Stimulated activated naive CD8-positive, alpha-beta T cell treated with anti-CD3 and anti-CD28 coated beads, Interleukin-15, amount 100 ng/mL, for 72 hours (primary cell): ENCODE results near the gene ZNF217.
"Not testable (repeated sequence)": the region's sequence is repeated elsewhere in the genome, so short reads cannot be mapped to it uniquely, and the experiment has no call there.

Experiments used
- ATAC-seq: fragments of 150-1000 bp; cut with Tn5 transposase; 2 replicates; pipeline ENCODE4 v1.10.0; 2021; ENCODE audit warnings: mild to moderate bottlenecking, moderate library complexity
- DNase-seq, 2 donors: peaks; one replicate each; pipeline ENCODE4 v3.0.0; 2021 to 2022
- H3K27ac Mint-ChIP-seq, 2 donors: one replicate each; pipeline ENCODE4 v1.8.0; 2022; ENCODE audit warnings: mild to moderate bottlenecking in 2 of 2, mixed read lengths in 2 of 2, moderate library complexity in 2 of 2
- H3K27me3 Mint-ChIP-seq: one replicate; pipeline ENCODE4 v1.8.0; 2022; ENCODE audit warnings: mixed read lengths
- H3K4me1 Mint-ChIP-seq: one replicate; pipeline ENCODE4 v1.8.0; 2022; ENCODE audit warnings: mild to moderate bottlenecking, mixed read lengths
- H3K4me3 Mint-ChIP-seq, 2 donors: one replicate each; pipeline ENCODE4 v1.8.0; 2022; ENCODE audit warnings: mild to moderate bottlenecking in 2 of 2, mixed read lengths in 2 of 2, moderate library complexity in 1 of 2
- H3K9me3 Mint-ChIP-seq, 2 donors: one replicate each; pipeline ENCODE4 v1.8.0; 2022; ENCODE audit warnings: mixed read lengths in 2 of 2

Gene ZNF217

DNA sequence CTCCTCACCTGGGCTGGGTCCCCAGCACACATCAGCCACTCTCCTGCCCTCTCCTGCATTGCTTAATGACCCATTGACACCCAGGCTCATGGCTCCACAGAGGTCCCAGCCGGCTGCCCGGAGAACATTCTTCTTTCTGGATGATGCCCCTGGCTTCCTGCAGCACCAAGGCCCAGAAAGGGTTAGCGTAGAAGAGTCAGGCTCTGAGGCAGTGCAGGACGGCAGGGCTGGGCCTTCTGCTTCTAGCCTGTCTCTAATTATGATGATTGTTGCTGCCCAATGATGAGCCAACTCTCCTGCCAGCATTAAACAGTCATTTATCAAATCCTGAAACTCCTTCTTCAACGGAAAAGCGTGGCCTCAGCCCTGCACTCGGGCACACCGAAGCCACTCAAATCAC lies 66.4 kb downstream of the ZNF217 start:
- no peak for DNase-seq
- no peaks in the 10 kb centered on the region for H3K9me3 Mint-ChIP-seq
- H3K27me3 Mint-ChIP-seq: no peaks in the 10 kb centered on the region
- no peak overlapping the region for H3K27ac Mint-ChIP-seq
- no peak for ATAC-seq
- H3K4me1 Mint-ChIP-seq: no peaks in the 10 kb centered on the region
- H3K4me3 Mint-ChIP-seq: no peak overlapping the region

DNA sequence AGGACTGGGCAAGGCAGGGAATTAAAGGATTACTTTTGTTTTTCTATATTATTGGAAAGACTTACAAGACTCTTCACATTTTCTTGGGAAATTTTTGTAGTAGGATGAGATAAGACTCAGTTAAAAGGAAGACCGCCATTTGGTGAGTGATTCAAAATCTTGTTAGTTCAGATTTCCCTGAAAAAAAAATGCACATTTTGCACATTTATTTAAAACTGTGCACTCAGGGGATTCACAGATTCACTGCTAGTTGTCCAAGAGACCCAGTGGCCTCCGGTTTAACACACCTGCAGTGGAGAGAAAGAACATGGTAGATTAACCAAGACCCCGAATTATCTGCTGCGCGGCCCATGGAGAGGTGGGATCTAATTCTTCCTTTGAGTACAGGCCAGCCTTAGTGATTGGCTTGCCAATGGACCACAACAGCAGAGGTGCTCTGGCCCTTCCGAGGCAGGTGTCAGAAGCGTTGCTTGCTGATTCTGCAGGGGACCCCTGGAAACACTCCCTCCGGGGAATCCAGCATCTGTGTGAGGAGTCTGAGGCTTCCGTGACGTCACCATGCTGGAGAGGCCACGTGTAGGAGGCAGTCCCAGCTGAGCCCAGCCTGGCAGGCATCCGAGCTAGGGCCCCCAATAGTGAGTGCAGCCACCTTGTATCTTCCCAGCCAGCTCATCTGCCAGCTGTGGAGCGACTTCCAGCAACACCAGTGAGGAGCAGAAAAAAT lies 68.9 kb downstream of the ZNF217 start:
- Mint-ChIP-seq H3K9me3 (no peaks in the 10 kb centered on the region), H3K27me3 (no peaks in the 10 kb centered on the region), H3K27ac (no peak overlapping the region), H3K4me1 (no peaks in the 10 kb centered on the region), H3K4me3 (no peak overlapping the region)
- no peak for DNase-seq
- no peak for ATAC-seq

DNA sequence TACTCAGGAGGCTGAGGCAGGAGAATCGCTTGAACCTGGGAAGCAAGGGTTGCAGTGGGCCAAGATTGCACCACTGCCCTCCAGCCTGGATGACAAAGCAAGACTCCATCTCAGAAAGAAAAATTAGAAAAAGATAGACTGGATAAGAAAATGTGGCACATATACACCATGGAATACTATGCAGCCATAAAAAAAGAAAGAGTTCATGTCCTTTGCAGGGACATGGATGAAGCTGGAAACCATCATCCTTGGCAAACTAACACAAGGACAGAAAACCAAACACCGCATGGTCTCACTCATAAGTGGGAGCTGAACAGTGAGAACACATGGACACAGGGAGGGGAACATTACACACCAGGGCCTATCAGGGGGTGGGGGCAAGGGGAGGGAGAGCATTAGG lies 70.0 kb downstream of the ZNF217 start:
- H3K27ac Mint-ChIP-seq, H3K9me3 Mint-ChIP-seq, H3K4me1 Mint-ChIP-seq, ATAC-seq, DNase-seq, H3K4me3 Mint-ChIP-seq, H3K27me3 Mint-ChIP-seq: not testable (repeated sequence)

DNA sequence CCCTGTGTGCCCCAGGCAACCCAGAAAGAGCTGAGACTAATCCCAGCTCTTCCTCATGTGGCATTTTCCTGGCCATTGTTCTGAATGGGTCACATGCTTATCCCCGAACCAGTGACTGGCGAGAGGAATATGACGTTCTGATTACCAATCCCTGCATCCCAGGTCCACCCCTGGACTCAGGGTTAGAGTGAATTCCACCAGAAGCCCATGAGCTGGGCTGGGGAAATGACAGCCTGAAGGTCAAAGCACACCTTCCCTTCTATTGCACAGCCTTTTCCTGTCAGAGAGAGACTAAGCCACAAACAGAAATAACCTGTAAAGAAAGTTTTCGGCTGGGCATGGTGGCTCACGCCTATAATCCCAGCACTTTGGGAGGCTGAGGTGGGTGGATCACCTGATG lies 70.9 kb downstream of the ZNF217 start:
- Mint-ChIP-seq H3K9me3 (no peaks in the 10 kb centered on the region), H3K27ac (no peak overlapping the region), H3K4me3 (no peak overlapping the region), H3K27me3 (no peaks in the 10 kb centered on the region), H3K4me1 (no peaks in the 10 kb centered on the region)
- ATAC-seq: no peak
- DNase-seq: no peak

DNA sequence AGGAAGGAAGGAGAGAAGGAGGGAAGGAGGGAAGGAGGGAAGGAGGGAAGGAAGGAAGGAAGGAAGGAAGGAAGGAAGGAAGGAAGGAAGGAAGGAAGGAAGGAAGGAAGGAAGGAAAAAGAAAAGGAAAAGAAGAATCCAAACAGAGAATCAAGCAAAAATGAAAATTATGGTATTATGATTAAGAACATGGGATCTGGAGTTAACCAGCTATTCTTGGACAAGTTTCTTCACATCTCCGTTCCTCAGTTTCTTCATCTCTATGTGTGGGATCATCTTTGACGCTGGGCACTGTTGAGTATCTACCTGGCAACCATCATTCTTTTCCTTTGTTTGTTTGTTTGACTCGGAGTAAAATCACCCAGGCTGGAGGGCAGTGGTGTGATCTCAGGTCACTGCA lies 71.6 kb downstream of the ZNF217 start:
- DNase-seq (no peak), ATAC-seq (no peak)
- H3K4me3 Mint-ChIP-seq: no peak overlapping the region
- no peaks in the 10 kb centered on the region for H3K4me1 Mint-ChIP-seq
- H3K27me3 Mint-ChIP-seq: no peaks in the 10 kb centered on the region
- no peak overlapping the region for H3K27ac Mint-ChIP-seq
- H3K9me3 Mint-ChIP-seq: no peaks in the 10 kb centered on the region

DNA sequence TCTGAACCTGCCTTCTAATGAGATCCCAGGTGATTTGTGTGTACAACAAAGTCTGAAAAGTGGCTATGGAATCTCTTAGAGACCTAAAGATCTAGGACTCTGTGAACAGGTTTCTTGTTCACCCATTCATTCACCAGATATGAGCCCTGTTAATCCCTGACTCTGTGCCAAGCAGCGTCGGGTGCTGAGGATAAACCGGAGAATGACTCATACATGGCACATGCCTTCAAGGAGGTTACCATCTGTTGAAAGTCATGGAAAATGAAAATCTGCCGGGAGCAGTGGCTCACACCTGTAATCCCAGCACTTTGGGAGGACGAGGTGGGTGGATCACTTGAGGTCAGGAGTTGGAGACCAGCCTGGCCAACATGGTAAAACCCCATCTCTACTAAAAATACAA lies 72.2 kb downstream of the ZNF217 start:
- not testable (repeated sequence) for ATAC-seq, DNase-seq, H3K4me3 Mint-ChIP-seq, H3K4me1 Mint-ChIP-seq, H3K27me3 Mint-ChIP-seq, H3K9me3 Mint-ChIP-seq, H3K27ac Mint-ChIP-seq

DNA sequence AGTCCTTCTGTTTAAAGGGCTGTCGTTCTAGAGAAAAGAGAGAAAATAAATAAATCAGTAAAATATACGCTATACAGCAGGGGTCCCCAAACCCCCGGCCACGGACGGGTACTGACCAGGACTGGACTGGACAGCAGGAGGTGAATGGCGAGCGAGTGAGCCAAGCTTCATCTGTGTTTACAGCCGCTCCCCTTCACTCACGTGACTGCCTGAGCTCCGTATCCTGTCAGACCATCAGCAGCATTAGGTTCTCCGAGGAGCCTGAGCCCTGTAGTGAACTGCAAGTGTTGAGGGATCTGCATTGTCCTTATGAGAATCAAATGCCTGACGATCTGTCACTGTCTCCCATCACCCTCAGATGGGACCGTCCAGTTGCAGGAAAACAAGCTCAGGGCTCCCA lies 76.5 kb downstream of the ZNF217 start:
- no peak overlapping the region for H3K27ac Mint-ChIP-seq
- DNase-seq: no peak
- H3K4me1 Mint-ChIP-seq: no peaks in the 10 kb centered on the region
- H3K4me3 Mint-ChIP-seq: no peak overlapping the region
- H3K9me3 Mint-ChIP-seq: no peaks in the 10 kb centered on the region
- no peaks in the 10 kb centered on the region for H3K27me3 Mint-ChIP-seq
- ATAC-seq: no peak
